ENCODE measurements around the gene CLVS2. TPM values are rescaled to one million over a fixed set of nuclear protein-coding genes. Genes with fewer than 3 reads are reported as not detected.

Gene CLVS2
- total and polyA plus RNA-seq, 5 donors, result under 0.01 TPM; not detected in 4

- ATAC-seq (no peak), DNase-seq (no peak)
- Histone ChIP-seq H3K9me3 (ENCODE audit: control insufficient read depth, low read length) (no peaks in the 10 kb centered on the region), H3K27me3 (ENCODE audit: control insufficient read depth, insufficient read depth) (no peaks in the 10 kb centered on the region), H3K27ac (ENCODE audit: low read length) (no peak overlapping the region), H3K4me1 (ENCODE audit: control insufficient read depth, insufficient read depth, low read length) (no peaks in the 10 kb centered on the region), H3K4me3 (ENCODE audit: low read length) (no peak overlapping the region)
- WGBS, result 63% methylated on average over 5 of the region's 5 CpGs
- intact Hi-C loops (cut with DNase I), result no loop called here
Observed at GRCh38 chr6:123085403-123085802, 89.4 kb downstream of the CLVS2 start.

GRCh38 chr6:123089226-123089625 is 93.2 kb downstream of the CLVS2 start:
- no peaks in the 10 kb centered on the region for H3K27me3 ChIP-seq (ENCODE audit: control insufficient read depth, insufficient read depth)
- H3K4me3 ChIP-seq (ENCODE audit: low read length), result no peak overlapping the region
- ATAC-seq (no peak), DNase-seq (no peak)
- no peak overlapping the region for H3K27ac ChIP-seq (ENCODE audit: low read length)
- no peaks in the 10 kb centered on the region for H3K9me3 ChIP-seq (ENCODE audit: control insufficient read depth, low read length)
- intact Hi-C loops (cut with DNase I), result no loop called here
- 52% methylated on average over 1 of the region's 1 CpG for WGBS
- H3K4me1 ChIP-seq (ENCODE audit: control insufficient read depth, insufficient read depth, low read length), result no peaks in the 10 kb centered on the region

GRCh38 chr6:123091091-123091895 is 95.3 kb downstream of the CLVS2 start:
- Histone ChIP-seq H3K4me1 (ENCODE audit: control insufficient read depth, insufficient read depth, low read length) (no peaks in the 10 kb centered on the region), H3K4me3 (ENCODE audit: low read length) (no peak overlapping the region), H3K27ac (ENCODE audit: low read length) (no peak overlapping the region), H3K9me3 (ENCODE audit: control insufficient read depth, low read length) (no peaks in the 10 kb centered on the region), H3K27me3 (ENCODE audit: control insufficient read depth, insufficient read depth) (no peaks in the 10 kb centered on the region)
- intact Hi-C loops (cut with DNase I), result no loop called here
- 85% methylated on average over 2 of the region's 2 CpGs for WGBS
- DNase-seq (no peak), ATAC-seq (peak in 1 of 2 donors; percentile 32)

GRCh38 chr6:123091896-123092271 is 95.8 kb downstream of the CLVS2 start:
- DNase-seq (no peak), ATAC-seq (no peak)
- Histone ChIP-seq H3K4me3 (ENCODE audit: low read length) (no peak overlapping the region), H3K27ac (ENCODE audit: low read length) (no peak overlapping the region), H3K27me3 (ENCODE audit: control insufficient read depth, insufficient read depth) (no peaks in the 10 kb centered on the region), H3K4me1 (ENCODE audit: control insufficient read depth, insufficient read depth, low read length) (no peaks in the 10 kb centered on the region), H3K9me3 (ENCODE audit: control insufficient read depth, low read length) (no peaks in the 10 kb centered on the region)
- intact Hi-C loops (cut with DNase I), result no loop called here

DNA sequence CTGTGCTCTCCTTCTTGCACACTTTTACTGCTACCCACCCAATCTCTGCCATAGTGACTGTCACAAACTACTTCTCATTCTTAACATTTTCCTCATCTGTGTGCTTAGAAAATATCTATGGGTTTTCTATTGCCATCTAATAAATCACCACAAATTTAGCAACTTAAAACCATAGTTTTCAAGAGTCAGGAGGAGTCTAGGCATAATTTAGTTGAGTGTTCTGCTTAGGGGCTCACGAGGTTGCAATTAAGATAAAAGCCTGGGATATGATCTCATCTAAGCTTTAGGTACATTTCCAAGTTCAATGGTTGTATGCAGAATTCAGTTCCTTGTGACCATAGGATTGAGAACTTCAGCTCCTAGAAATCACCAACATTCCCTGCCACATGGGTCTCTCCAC is 98.8 kb downstream of the CLVS2 start:
- Histone ChIP-seq H3K27ac (ENCODE audit: low read length) (no peak overlapping the region), H3K27me3 (ENCODE audit: control insufficient read depth, insufficient read depth) (no peaks in the 10 kb centered on the region), H3K9me3 (ENCODE audit: control insufficient read depth, low read length) (no peaks in the 10 kb centered on the region), H3K4me1 (ENCODE audit: control insufficient read depth, insufficient read depth, low read length) (no peaks in the 10 kb centered on the region), H3K4me3 (ENCODE audit: low read length) (no peak overlapping the region)
- 49% methylated on average over 1 of the region's 1 CpG for WGBS
- DNase-seq, result no peak
- intact Hi-C loops (cut with DNase I), result no loop called here
- no peak for ATAC-seq

DNA sequence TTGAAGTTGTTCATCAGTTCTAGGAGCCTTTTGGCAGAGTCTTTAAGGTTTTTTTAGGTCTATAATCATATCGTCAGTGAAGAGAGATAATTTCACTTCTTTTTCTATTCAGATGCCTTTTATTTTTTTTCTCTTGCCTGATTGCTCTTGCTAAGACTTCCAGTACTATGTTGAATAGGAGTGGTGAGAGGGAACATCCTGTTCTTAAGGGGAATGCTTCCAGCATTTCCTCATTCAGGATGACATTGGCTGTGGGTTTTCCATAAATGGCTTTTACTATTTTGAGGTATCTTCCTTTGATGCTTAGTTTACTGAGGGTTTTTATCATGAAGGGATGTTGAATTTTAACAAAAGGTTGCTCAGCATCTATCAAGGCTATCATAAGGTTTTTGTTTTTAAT is 109.5 kb downstream of the CLVS2 start:
- H3K27ac ChIP-seq (ENCODE audit: low read length), result no peak overlapping the region
- ATAC-seq (no peak), DNase-seq (no peak)
- H3K4me3 ChIP-seq (ENCODE audit: low read length), result no peak overlapping the region
- intact Hi-C loops (cut with DNase I), result no loop called here
- no peaks in the 10 kb centered on the region for H3K9me3 ChIP-seq (ENCODE audit: control insufficient read depth, low read length)
- no peaks in the 10 kb centered on the region for H3K4me1 ChIP-seq (ENCODE audit: control insufficient read depth, insufficient read depth, low read length)
- no peaks in the 10 kb centered on the region for H3K27me3 ChIP-seq (ENCODE audit: control insufficient read depth, insufficient read depth)
- WGBS, result 29% methylated on average over 1 of the region's 1 CpG

- ATAC-seq (no peak), DNase-seq (no peak)
- WGBS, result 94% methylated on average over 7 of the region's 7 CpGs
- no peaks in the 10 kb centered on the region for H3K4me1 ChIP-seq (ENCODE audit: control insufficient read depth, insufficient read depth, low read length)
- no peaks in the 10 kb centered on the region for H3K9me3 ChIP-seq (ENCODE audit: control insufficient read depth, low read length)
- H3K27ac ChIP-seq (ENCODE audit: low read length), result no peak overlapping the region
- H3K4me3 ChIP-seq (ENCODE audit: low read length), result no peak overlapping the region
- no peaks in the 10 kb centered on the region for H3K27me3 ChIP-seq (ENCODE audit: control insufficient read depth, insufficient read depth)
- intact Hi-C loops (cut with DNase I), result no loop called here
Observed at GRCh38 chr6:123116370-123116769, 120.3 kb downstream of the CLVS2 start.

DNA sequence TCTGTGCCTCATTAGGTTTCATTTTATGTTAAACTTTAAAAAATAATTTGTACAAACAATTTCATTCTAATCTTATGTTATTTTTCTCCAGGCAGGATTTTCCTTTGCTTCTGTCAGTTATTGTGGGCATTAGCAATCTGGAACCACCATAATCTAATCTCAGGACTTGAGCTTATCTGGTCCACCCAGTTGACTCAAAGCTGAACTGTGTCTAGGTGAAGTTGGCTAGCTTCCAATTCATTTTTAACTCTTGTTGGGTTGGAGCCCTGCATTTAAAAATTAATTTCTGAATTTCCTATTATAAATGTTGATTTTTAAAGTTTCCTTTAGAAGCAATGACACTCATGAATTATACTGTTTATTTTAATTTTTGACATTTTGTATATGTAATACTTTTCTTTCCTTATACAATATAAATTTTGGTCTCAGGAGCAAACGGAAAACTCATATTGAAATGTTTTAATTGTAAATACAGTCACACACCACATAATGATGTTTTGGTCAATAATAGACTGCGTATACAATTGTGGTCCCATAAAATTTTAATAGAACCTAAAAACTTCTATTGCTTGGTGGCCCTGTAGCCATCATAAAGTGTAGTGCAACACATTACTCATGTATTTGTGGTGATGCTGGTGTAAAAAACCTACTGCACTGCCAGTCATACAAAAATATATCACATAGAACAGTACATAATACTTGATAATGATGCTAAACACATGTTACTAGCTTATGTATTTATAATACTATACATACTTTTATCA is 121.3 kb downstream of the CLVS2 start:
- 59% methylated on average over 2 of the region's 2 CpGs for WGBS
- ATAC-seq, result no peak

GRCh38 chr6:123118811-123119210 is 122.8 kb downstream of the CLVS2 start:
- H3K27ac ChIP-seq (ENCODE audit: low read length), result no peak overlapping the region
- no peaks in the 10 kb centered on the region for H3K4me1 ChIP-seq (ENCODE audit: control insufficient read depth, insufficient read depth, low read length)
- no peaks in the 10 kb centered on the region for H3K27me3 ChIP-seq (ENCODE audit: control insufficient read depth, insufficient read depth)
- DNase-seq, result no peak
- ATAC-seq, result no peak
- no peak overlapping the region for H3K4me3 ChIP-seq (ENCODE audit: low read length)
- 71% methylated on average over 2 of the region's 2 CpGs for WGBS
- intact Hi-C loops (cut with DNase I), result no loop called here
- H3K9me3 ChIP-seq (ENCODE audit: control insufficient read depth, low read length), result no peaks in the 10 kb centered on the region

More for the DNA sequence above, 121.3 kb downstream of the CLVS2 start:
- Histone ChIP-seq H3K4me1 (ENCODE audit: control insufficient read depth, insufficient read depth, low read length) (no peaks in the 10 kb centered on the region), H3K4me3 (ENCODE audit: low read length) (no peak overlapping the region), H3K27me3 (ENCODE audit: control insufficient read depth, insufficient read depth) (no peaks in the 10 kb centered on the region), H3K27ac (ENCODE audit: low read length) (no peak overlapping the region), H3K9me3 (ENCODE audit: control insufficient read depth, low read length) (no peaks in the 10 kb centered on the region)
- no peak for DNase-seq
- intact Hi-C loops (cut with DNase I), result no loop called here
